H9 (cell line): ENCODE results near the gene TXNRD1. TPM values are rescaled to one million over a fixed set of nuclear protein-coding genes. Genes with fewer than 3 reads are reported as not detected.

Experiments
- DNase-seq: peaks from one replicate; pipeline ENCODE4 v3.0.0-alpha.2; 2017
- H2AFZ ChIP-seq: one replicate; pipeline ENCODE4 v1.6.1; 2013; ENCODE audit warnings: mild to moderate bottlenecking, low read length, control low read depth, moderate library complexity
- H2AK5ac ChIP-seq: 2 replicates; pipeline ENCODE4 v1.6.1; 2013; ENCODE audit warnings: low read length, control low read depth, mixed read lengths; ENCODE audit not compliant: insufficient read length
- H2BK120ac ChIP-seq: one replicate; pipeline ENCODE4 v1.6.1; 2013; ENCODE audit warnings: low read depth, mild to moderate bottlenecking, low read length, control low read depth, inconsistent platforms; ENCODE audit not compliant: poor library complexity, severe bottlenecking
- H2BK12ac ChIP-seq: 2 replicates; pipeline ENCODE4 v1.6.1; 2013; ENCODE audit warnings: low read length, control low read depth, mixed read lengths, low read depth; ENCODE audit not compliant: insufficient read length
- H2BK15ac ChIP-seq: 2 replicates; pipeline ENCODE4 v1.6.1; 2013; ENCODE audit warnings: low read depth, low read length, control low read depth
- H2BK20ac ChIP-seq: one replicate; pipeline ENCODE4 v1.6.1; 2013; ENCODE audit warnings: low read depth, mild to moderate bottlenecking, low read length, control low read depth, inconsistent platforms; ENCODE audit not compliant: poor library complexity, severe bottlenecking
- H2BK5ac ChIP-seq: 2 replicates; pipeline ENCODE4 v1.6.1; 2013; ENCODE audit warnings: low read length, control low read depth, mixed read lengths; ENCODE audit not compliant: insufficient read length
- H3K14ac ChIP-seq: 2 replicates; pipeline ENCODE4 v1.6.1; 2013; ENCODE audit warnings: low read length, control low read depth; ENCODE audit not compliant: insufficient read depth
- H3K18ac ChIP-seq: 2 replicates; pipeline ENCODE4 v1.6.1; 2013; ENCODE audit warnings: low read depth, mild to moderate bottlenecking, mixed read lengths, low read length, control low read depth; ENCODE audit not compliant: insufficient read length
- H3K23ac ChIP-seq: 2 replicates; pipeline ENCODE4 v1.6.1; 2013; ENCODE audit warnings: low read length, control low read depth, mixed read lengths, low read depth; ENCODE audit not compliant: insufficient read length
- H3K23me2 ChIP-seq: 2 replicates; pipeline ENCODE4 v1.6.1; 2013; ENCODE audit warnings: low read depth, mild to moderate bottlenecking, mixed read lengths, low read length, control low read depth; ENCODE audit not compliant: insufficient read length, poor library complexity, severe bottlenecking
- H3K27ac ChIP-seq: 2 replicates; pipeline ENCODE4 v1.5.1; 2013; ENCODE audit warnings: low read length, control low read depth, mixed read lengths, low read depth; ENCODE audit not compliant: insufficient read length
- H3K27me3 ChIP-seq: 2 replicates; pipeline ENCODE4 v1.6.1; 2013; ENCODE audit warnings: low read length, control low read depth, inconsistent platforms; ENCODE audit not compliant: insufficient read depth
- H3K4ac ChIP-seq: 2 replicates; pipeline ENCODE4 v1.6.1; 2013; ENCODE audit warnings: low read depth, mild to moderate bottlenecking, control low read depth, inconsistent platforms, low read length, moderate library complexity
- H3K4me1 ChIP-seq: 2 replicates; pipeline ENCODE4 v1.6.1; 2013; ENCODE audit warnings: low read length, control low read depth, inconsistent platforms; ENCODE audit not compliant: insufficient read depth
- H3K4me2 ChIP-seq: 2 replicates; pipeline ENCODE4 v1.6.1; 2013; ENCODE audit warnings: low read length, control low read depth, mixed read lengths; ENCODE audit not compliant: insufficient read length, insufficient read depth
- H3K56ac ChIP-seq: 2 replicates; pipeline ENCODE4 v1.6.1; 2013; ENCODE audit warnings: low read depth, mild to moderate bottlenecking, mixed read lengths, low read length, control low read depth; ENCODE audit not compliant: insufficient read length
- H3K79me1 ChIP-seq: 2 replicates; pipeline ENCODE4 v1.6.1; 2013; ENCODE audit warnings: low read depth, mild to moderate bottlenecking, moderate library complexity, low read length, control low read depth, inconsistent platforms; ENCODE audit not compliant: insufficient read depth, poor library complexity, severe bottlenecking
- H3K79me2 ChIP-seq: 2 replicates; pipeline ENCODE4 v1.6.1; 2013; ENCODE audit warnings: low read length, control low read depth, inconsistent platforms; ENCODE audit not compliant: insufficient read depth
- H3K9ac ChIP-seq: 2 replicates; pipeline ENCODE4 v1.6.1; 2013; ENCODE audit warnings: low read length, control low read depth, mixed read lengths; ENCODE audit not compliant: insufficient read length; ENCODE audit errors: extremely low read depth
- H3K9me3 ChIP-seq: one replicate; pipeline ENCODE4 v1.6.1; 2013; ENCODE audit warnings: low read depth, low read length, inconsistent platforms; ENCODE audit not compliant: control insufficient read depth
- H3T11ph ChIP-seq: one replicate; pipeline ENCODE4 v1.6.1; 2013; ENCODE audit warnings: mild to moderate bottlenecking, low read length, control low read depth, inconsistent platforms
- H4K20me1 ChIP-seq: one replicate; pipeline ENCODE4 v1.6.1; 2013; ENCODE audit not compliant: control insufficient read depth, insufficient read length, insufficient read depth
- H4K5ac ChIP-seq: 2 replicates; pipeline ENCODE4 v1.6.1; 2013; ENCODE audit warnings: low read depth, mild to moderate bottlenecking, mixed read lengths, low read length, control low read depth; ENCODE audit not compliant: insufficient read length
- H4K8ac ChIP-seq: replicated peaks from 2 replicates; pipeline ENCODE4 v1.6.1; 2013; ENCODE audit warnings: low read length, control low read depth, mixed read lengths, low read depth; ENCODE audit not compliant: insufficient read length
- H4K91ac ChIP-seq: 2 replicates; pipeline ENCODE4 v1.6.1; 2013; ENCODE audit warnings: low read depth, mild to moderate bottlenecking, moderate library complexity, mixed read lengths, low read length, control low read depth; ENCODE audit not compliant: insufficient read length
- H3K27ac Mint-ChIP-seq, 3 experiments: 2 replicates in 2 of 3; 3 replicates in 1 of 3; pipeline ENCODE4 v1.8.0; 2020 to 2021; ENCODE audit warnings: mixed read lengths in 3 of 3, mild to moderate bottlenecking in 1 of 3, moderate library complexity in 1 of 3
- H3K27me3 Mint-ChIP-seq: 2 replicates; pipeline ENCODE4 v1.8.0; 2021; ENCODE audit warnings: low read depth, mild to moderate bottlenecking, moderate library complexity, mixed read lengths
- H3K36me3 Mint-ChIP-seq, 3 experiments: 2 replicates in 2 of 3; 3 replicates in 1 of 3; pipeline ENCODE4 v1.8.0; 2020 to 2021; ENCODE audit warnings: low read depth in 3 of 3, mixed read lengths in 3 of 3; ENCODE audit not compliant: insufficient read depth in 1 of 3
- H3K4me1 Mint-ChIP-seq, 2 experiments: 2 replicates each; pipeline ENCODE4 v1.8.0; 2020; ENCODE audit warnings: mixed read lengths in 2 of 2
- H3K4me3 Mint-ChIP-seq, 2 experiments: 2 replicates in 1 of 2; 3 replicates in 1 of 2; pipeline ENCODE4 v1.8.0; 2020 to 2021; ENCODE audit warnings: mild to moderate bottlenecking in 2 of 2, mixed read lengths in 2 of 2, moderate library complexity in 1 of 2
- H3K9me3 Mint-ChIP-seq, 2 experiments: 2 replicates in 1 of 2; 3 replicates in 1 of 2; pipeline ENCODE4 v1.8.0; 2020; ENCODE audit warnings: mild to moderate bottlenecking in 2 of 2, mixed read lengths in 2 of 2, moderate library complexity in 1 of 2
- WGBS: extraction: QIAGEN DNeasy Blood & Tissue Kit; methylation state at CpG from one replicate; pipeline ENCODE4 v1.1.7; 2013; ENCODE audit warnings: missing lambda C conversion rate, low lambda C conversion rate, mixed read lengths; ENCODE audit not compliant: insufficient read length; ENCODE audit errors: extremely low coverage; 5-methylcytosine and 5-hydroxymethylcytosine counted together
- total RNA-seq: library from RNA; stranded (reverse); gene quantifications from 2 replicates; pipeline ENCODE4 v1.2.1, GENCODE V29; 2021
- TF ChIP-seq, protein P1 (sequence below): fragments of 200-600 bp; sonication (generic); conservative IDR thresholded peaks from 3 replicates; pipeline ENCODE4 v1.8.0; 2021; ENCODE audit warnings: antibody characterized with exemption, mild to moderate bottlenecking

The TXNRD1 gene
- total RNA-seq, 1 experiment from 2014 or later = 100 TPM

DNA sequence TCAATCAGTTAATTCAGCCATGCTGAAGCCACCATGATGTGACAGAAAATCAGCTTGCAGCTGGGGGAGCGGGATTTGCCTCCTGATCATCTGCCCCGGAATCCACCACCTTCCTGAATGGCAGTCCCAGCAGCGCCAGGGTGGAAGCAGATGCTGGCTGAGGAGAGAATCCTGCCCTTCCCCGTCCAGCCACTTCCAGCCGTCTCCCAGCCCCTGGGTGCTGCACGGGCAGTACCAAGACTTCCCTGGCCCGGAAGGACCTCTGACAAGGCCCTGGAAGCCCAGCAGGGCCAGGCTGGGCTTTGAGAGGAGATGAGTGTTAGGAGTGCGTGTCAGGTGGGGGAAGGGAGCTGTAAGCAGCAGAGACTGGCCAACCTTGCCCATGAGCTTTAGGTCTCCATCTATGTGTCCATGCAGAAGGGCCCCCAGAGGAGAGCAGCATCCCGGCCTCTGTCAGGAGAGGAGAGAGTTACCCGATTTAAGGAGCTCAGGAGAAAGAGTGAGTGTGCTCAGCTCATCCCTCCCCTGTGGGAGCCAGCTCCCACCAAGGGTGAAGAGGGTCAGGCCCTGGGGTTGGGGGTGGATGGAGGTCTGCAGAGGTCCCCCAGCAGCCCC, 157.2 kb downstream of the TXNRD1 start:
- H3K27ac ChIP-seq = no peak overlapping the region
- H4K20me1 ChIP-seq = no peaks in the 10 kb centered on the region
- no peaks in the 10 kb centered on the region for H3K27me3 Mint-ChIP-seq
- H2AFZ ChIP-seq = no peak overlapping the region
- H3K23me2 ChIP-seq = no peaks in the 10 kb centered on the region
- H3K56ac ChIP-seq = no peak overlapping the region
- no peak overlapping the region for H3K14ac ChIP-seq
- peaks cover 29 to 30% of the 10 kb centered on the region in 2 experiments for H3K4me1 Mint-ChIP-seq
- no peak overlapping the region for H3K23ac ChIP-seq
- H3K9ac ChIP-seq = no peak overlapping the region
- H2BK120ac ChIP-seq = no peak overlapping the region
- no peak overlapping the region for H2BK15ac ChIP-seq
- no peak overlapping the region for H4K91ac ChIP-seq
- H3K4me2 ChIP-seq = no peak overlapping the region
- H3K4me3 Mint-ChIP-seq = no peak overlapping the region
- no peak overlapping the region for H3T11ph ChIP-seq
- TF ChIP-seq, protein P1, sequence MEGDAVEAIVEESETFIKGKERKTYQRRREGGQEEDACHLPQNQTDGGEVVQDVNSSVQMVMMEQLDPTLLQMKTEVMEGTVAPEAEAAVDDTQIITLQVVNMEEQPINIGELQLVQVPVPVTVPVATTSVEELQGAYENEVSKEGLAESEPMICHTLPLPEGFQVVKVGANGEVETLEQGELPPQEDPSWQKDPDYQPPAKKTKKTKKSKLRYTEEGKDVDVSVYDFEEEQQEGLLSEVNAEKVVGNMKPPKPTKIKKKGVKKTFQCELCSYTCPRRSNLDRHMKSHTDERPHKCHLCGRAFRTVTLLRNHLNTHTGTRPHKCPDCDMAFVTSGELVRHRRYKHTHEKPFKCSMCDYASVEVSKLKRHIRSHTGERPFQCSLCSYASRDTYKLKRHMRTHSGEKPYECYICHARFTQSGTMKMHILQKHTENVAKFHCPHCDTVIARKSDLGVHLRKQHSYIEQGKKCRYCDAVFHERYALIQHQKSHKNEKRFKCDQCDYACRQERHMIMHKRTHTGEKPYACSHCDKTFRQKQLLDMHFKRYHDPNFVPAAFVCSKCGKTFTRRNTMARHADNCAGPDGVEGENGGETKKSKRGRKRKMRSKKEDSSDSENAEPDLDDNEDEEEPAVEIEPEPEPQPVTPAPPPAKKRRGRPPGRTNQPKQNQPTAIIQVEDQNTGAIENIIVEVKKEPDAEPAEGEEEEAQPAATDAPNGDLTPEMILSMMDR = no peak
- H2BK5ac ChIP-seq = no peak overlapping the region
- H4K5ac ChIP-seq = no peak overlapping the region
- H3K4me1 ChIP-seq = peaks cover 10% of the 10 kb centered on the region; the same call in 1 of the 2 replicates
- H3K79me2 ChIP-seq = no peaks in the 10 kb centered on the region
- H2BK20ac ChIP-seq = no peak overlapping the region
- H3K9me3 Mint-ChIP-seq = peaks cover 18 to 26% of the 10 kb centered on the region in 2 experiments
- H3K27ac Mint-ChIP-seq = peak overlapping the region in 1 of 3 experiments; percentile 73; a peak in 2 of 7 replicates
- peaks cover 6% of the 10 kb centered on the region for H3K9me3 ChIP-seq
- no peak overlapping the region for H2BK12ac ChIP-seq
- no peaks in the 10 kb centered on the region for H3K79me1 ChIP-seq
- H3K4ac ChIP-seq = no peak overlapping the region
- no peak overlapping the region for H4K8ac ChIP-seq
- H3K18ac ChIP-seq = no peak overlapping the region
- H3K36me3 Mint-ChIP-seq = peaks cover 16 to 22% (median 17%) of the 10 kb centered on the region in 3 experiments
- no peaks in the 10 kb centered on the region for H3K27me3 ChIP-seq
- DNase-seq = no peak
- H2AK5ac ChIP-seq = no peak overlapping the region
- WGBS = no CpG with 5 or more reads among the region's 10 CpGs
